ENCODE measurements around the gene MPP7. TPM values are rescaled to one million over a fixed set of nuclear protein-coding genes. Genes with fewer than 3 reads are reported as not detected.

Gene MPP7
- total and polyA plus RNA-seq, 2 of the 8 experiments (the other 6 are each of a cell fraction or from before 2014, with no cell fraction given), result 1.9 to 9.3 TPM

GRCh38 chr10:28311104-28311503 lies 8.2 kb upstream of the MPP7 start (continued):
- TF ChIP-seq CHD7 (IDR thresholded peaks at IDR 0.05; ENCODE audit: insufficient replicate concordance, low read length), result no peak
- TF ChIP-seq ATF2 (IDR thresholded peaks at IDR 0.05; ENCODE audit: low read length), result no peak

All from H1 (cell line).